GM18511 (cell line): ENCODE data around the gene TXNRD2.
"Not testable (repeated sequence)": the region's sequence is repeated elsewhere in the genome, so short reads cannot be mapped to it uniquely, and the experiment has no call there.

ENCODE experiments used
- ATAC-seq: cut with Tn5 transposase; IDR thresholded peaks from one replicate; pipeline ENCODE4 v1.9.1; 2021; ENCODE audit warnings: mild to moderate bottlenecking, moderate library complexity; ENCODE audit not compliant: unreplicated experiment

Gene TXNRD2

DNA sequence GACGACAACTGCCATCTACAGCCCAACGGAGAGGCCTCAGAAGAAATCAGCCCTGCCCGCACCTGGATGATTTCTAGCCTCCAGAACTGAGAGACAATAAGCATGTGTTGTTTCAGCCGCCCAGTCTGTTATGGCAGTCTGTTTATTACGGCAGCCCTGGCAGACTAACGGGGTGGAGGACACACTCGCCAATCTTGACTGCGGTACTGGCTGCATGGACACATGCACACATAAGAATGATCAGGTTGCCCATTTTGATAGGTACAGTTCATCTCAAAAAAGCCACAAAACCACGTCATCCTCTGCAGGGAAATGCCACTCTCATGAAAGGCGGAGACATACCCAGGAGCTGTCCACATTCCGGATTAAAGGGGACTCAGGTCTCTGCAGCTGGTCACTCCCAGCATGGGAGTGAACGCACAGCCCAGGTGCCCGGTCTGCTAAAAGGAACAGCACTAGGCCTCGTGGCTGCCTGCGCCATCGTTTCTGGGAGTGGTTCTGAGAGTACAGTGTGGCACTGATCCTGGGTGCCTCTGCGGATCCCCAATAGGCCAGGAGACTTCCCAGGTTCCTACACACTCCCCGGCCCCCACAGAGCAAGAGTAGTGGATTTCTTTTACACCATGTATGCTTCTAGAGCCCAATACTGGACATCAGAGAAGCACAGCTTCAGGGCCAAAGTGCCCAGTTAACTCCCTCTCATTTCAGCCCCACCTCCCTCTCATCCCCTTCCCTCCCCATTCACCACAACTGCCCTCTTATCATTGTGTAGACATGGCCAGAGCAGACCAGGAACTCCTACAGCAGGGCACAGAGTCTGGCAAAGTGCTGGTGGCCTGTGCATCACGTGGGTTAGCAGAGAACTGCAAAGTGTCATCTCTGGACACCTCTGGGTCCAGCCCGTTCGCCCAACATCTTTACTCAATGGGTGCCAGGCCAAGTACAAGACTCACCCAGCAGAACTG, 11.8 kb downstream of the TXNRD2 start:
- no peak for ATAC-seq

DNA sequence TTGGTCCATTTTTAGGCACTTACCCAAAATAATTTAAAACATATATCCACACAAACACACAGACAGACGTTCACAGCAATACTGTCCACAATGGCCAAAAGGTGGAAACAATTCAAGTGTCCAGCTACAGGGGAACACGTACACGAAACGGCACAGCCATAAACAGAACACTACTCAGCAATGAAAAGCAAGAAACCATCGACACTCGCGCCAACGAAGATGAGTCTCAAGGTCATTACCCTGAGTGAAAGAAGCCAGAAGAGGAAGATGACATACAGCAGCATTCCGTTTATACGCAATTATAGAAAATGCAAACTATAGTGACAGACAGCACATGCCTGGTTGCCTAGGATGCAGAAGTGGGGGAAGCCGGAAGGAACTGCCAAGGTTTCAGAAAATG, 13.4 kb downstream of the TXNRD2 start:
- no peak for ATAC-seq

DNA sequence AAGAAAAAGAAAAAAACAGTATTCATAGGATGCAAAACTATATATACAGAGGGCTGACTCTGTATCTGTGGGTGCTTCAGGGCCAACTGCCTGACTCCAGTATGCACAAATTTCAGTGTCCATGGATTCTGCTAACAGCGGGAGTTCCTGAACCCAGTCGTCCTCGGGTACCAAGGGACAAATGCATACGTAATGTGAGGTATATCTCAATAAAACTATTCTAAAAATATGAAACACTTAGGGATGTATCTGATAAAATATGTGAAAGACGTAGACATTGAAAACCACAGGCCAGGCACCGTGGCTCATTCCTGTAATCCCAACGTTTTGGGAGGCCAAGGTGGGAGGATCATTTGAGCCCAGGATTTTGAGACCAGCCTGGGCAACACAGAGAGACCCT, 13.9 kb downstream of the TXNRD2 start:
- ATAC-seq, result no peak

DNA sequence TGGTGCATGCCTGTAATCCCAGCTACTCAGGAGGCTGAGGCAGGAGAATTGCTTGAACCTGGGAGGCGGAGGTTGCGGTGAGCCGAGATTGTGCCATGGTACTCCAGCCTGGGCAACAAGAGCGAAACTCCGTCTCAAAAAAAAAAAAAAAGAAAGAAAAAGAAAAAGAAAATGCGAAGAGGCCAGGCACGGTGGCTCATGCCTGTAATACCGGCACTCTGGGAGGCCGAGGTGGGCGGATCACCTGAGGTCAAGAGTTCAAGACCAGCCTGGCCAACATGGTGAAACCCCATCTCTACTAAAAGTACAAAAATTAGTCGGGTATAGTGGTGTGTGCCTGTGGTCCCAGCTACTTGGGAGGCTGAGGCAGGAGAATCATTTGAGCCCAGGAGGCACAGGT, 15.6 kb downstream of the TXNRD2 start:
- not testable (repeated sequence) for ATAC-seq

DNA sequence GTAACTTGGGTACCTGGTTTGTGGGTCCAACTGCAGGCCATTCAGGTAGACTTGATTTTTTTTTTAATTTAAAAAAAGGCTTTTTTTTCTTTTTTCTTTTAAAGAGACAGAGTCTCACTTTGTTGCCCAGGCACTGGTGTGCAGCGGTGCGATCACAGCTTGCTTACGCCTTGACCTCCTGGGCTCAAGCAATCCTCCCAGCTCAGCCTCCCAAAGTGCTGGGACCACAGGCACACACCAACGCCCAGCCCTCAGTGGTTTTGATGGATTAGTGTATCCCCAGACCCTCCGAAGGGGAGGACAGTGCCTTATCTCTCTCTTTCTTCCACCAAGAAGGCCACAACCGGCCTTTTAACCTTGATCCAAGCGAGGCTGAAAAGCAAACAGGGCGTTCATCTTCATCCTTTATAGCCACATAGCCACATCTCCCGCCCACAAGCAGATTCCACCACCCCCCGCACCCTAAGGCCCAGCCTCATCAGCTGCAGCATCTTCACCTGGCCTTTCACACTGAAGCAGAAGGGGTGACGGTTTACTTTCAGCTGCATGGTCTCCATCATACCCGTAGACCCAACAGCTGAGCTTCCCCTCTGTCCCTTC, 17.6 kb downstream of the TXNRD2 start:
- no peak for ATAC-seq

DNA sequence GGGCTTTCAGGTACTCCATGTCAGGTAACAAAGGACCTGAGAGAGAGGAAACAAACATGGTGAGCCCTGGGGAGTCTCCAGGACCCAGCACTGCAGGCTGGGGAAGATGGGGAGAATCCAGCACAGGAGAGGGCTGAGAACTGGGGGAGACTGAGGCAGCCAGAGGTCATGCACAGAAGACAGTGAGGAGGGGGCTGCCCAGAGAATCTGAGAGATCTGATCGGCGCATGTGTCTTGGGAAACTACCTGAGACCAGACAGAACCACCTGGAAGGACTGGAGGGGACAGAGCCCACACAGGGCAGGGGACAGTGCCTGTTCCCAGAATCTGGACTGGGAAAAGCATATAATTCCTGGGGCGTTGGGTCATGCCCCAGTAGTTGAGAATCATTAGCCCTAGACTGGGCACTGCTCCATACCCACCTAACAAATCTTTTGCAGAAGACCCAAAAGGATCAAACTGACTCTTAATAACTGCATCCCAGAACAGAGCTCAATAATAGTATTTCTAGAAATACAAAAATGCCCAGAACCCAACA, 20.0 kb downstream of the TXNRD2 start:
- ATAC-seq, result no peak

DNA sequence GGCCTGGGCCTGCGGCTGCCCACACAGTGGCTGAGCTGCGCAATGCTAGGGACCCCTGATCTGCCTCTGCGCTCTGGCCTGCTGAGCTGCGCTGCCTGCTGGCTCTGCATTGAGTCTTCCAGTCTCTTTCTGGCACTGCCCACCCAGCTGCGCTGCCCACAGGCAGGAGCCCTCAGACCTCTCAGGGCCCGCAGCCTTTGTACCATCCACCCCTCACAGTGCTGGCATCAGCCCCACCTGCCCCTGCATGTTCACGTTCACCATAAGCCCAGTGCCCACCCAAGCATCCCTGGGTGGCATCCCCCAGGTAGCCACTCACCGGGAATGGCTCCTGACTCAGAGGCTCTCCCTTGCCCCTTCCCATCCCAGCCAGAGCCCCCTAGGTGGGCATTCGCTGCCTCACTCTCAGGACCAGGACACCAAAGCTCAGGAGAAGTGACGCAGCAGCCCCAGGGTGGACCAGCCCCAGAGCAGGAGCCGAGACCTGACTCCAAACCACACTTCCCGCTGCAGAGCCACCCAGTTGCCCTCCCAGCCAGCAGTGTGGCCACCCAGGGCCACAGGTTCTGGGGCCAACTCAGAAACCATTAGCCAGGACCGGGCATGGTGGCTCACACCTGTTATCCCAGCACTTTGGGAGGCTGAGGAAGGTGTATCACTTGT, 21.8 kb downstream of the TXNRD2 start:
- no peak for ATAC-seq

DNA sequence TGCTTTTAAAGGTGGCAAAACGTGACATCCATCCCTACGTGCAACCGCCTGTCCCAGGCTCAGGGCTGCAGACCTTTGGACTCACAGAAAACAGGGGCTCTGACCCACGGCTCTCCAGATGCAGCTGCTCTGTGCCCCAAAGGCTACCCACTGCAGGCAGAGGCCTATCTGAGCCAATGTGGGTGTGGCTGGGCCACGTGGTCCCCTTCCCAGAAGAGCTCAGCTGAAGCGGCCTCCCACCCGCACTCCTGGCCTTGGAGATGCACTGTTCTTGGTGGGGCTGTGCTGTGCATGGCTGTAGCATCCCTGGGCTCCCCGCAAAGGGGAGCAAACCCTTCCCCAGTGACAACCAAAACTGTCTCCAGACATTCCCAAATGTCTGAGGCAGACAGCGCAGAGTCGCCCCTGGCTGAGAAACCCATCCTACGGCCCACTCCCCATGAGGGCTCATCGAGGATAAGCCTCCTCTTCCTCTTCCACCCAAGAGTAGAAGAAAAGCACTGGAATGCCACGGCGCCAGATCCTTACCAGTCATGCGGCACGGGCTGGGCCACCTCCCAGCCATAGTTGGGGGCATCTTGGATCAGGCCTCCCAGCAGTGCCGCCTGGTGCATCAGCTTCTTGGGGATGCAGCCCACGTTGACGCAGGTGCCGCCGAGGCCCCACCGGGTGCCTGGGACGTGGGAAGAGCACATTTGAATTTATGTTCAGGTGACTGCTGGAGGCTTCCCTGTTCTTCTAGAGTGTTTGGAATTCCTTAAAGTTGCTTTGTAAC, 23.1 kb downstream of the TXNRD2 start:
- ATAC-seq, result no peak

DNA sequence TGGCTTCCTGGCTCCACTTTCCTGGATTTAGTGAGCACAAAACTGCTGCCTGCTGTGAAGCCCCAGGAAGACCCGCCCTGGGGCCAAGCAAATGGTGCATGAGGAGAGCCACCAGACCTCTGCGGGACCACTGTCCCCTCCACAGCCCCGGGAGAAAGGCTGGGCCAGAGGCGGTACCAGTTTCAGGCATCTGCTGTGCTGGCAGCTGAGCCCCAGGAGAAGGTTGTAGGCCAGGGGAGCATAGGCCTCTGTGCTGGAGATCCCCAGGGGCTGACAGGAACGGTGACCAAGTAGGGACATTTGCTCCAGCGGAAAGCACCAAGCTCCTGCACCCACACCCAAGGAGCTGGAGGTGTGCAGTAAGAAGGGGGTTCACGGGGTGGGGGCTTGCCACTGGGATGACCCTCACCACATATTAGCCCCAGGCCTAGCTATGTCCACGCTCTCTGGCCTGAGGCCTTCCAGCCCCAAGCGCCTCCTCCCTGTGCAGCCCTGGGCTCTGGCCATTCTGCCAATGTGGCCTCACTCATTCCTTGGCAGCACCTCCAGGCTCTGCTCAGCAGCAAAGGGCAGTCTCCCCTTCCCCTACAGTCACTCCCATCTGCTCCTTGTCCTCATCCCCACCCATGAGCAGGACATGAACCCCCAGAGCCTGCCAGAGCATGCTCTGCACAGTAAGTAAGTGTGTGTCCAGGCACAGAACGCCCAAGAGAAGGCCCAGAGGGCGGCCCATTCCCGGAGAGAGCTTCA, 24.1 kb downstream of the TXNRD2 start:
- no peak for ATAC-seq

DNA sequence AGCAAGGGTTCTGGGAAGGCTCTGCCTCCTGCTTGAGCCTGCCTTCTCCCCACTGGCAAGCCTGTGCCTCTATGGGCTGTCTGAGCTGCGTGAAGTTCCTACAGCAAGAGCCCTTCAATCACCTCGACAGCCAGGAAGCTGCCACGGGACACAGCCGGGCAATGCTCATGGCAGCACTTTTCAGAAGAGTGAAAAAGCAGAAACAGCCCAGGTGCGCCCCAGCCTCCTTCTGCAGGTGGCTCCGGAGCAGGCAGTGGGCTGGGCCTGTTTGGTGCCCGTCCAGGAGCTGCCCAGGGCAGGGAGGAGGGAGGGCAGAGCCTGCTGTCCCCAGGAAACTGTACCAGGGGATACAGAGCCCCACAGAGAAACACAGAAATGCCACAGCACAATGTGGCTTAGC, 24.7 kb downstream of the TXNRD2 start:
- ATAC-seq, result no peak

DNA sequence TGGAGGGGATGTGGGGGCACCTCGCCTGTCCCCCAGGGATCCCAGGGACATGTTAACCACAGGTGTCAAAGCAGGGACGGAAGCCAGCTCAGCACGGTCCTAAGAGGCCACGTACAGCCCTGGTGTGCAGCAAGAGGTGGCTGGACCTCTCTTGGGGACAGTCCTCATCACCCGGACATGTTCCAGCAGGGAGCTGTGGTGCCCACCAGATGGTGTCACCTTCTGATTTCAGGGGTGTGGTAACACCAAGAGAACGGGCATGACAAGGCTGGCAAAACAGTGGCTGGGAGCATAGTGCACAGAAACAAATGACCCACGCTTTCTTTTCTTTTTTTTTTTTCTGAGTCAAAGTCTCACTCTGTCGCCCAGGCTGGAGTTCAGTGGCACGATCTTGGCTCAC, 25.6 kb downstream of the TXNRD2 start:
- no peak for ATAC-seq

DNA sequence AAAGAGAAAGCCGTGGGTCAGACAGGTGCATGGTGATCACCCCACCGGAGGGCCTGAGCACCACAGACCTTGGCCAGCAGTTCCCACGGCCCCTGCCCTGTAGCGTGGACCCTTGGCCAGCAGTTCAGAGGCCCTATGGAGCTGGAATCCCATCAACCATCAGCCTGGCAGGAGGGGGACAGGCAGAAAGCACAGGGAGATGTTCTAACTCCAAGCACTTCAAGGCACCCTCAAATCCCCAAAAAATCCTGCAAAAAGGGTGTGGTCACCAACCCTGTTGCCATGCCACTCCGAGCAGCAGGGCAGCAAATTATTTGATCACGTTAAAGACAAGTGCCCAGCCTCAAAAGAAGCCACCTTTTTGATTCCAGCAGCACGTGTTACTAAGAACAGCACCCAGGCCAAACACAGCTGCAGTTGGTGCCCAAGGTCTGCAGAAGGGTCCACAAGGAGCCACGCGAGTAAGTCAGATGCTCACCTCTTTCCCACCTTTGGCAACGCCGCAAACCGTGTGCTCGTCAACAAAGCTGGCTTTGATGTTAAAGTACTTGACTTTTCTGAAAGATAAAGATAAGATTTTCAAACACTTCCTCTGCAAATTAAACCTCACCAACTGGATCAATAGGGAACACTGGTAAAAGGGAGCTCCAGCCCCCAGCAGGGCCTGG, 26.2 kb downstream of the TXNRD2 start:
- no peak for ATAC-seq

DNA sequence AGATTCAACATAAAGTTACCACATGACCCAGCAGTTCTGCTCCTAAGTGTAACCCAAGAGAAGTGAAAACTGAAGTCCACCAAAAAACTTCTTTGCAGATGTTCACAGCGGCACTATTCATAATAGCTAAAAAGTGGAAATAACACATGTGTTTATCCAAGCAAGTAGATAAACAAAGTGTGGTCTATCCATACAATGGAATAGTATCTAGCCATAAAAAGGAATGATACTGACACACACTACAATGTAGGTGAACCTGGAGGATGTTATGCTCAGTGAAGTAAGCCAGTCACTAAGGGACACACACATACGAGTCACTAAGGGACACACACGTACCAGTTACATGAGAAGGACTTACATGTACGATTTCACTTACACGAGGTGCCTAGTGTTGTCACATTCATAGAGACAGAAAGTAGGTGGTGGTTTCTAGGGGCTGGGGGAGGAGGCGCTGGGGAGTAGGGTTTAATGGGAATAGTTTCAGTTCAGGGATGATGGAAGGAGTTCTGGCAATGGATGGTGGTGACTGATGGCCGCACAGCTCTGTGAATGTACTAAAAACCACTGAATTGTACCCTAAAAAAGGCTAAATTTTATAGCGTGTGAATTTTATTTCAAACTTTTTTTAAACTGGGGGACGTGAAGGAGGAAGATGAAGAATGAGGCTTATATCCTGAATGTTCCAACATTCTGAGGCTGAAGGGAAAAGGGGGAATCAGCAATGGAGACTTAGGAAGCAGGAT, 27.2 kb downstream of the TXNRD2 start:
- ATAC-seq, result no peak

DNA sequence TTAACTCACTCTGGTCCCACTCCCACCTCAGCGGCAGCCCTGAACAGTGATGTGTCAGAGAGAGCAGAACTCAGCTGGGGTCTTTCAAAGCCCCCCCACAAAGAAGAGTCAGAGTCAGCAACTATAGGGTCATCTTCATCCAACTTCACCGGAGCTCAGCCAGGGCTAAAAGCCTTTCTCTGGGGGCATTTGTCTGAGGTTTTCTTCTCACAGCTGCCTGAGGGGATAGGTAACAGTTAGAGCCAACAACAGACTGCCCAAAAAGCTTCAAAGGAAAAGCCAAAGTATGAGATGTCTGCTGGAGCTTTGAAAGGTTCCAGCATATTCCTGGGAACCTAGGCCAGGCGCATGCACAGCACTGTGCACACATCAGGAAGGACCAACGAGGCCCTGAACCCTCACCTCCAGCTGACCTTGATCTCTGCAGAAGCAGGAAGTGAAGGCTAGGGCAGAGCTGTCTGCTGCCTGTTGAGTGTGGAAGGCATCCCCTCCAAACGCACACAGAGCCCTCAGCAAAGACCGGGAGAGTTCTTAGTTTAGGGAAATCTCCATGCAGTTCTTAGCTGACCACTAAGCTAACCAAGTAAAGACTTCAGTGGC, 28.2 kb downstream of the TXNRD2 start:
- ATAC-seq, result no peak

DNA sequence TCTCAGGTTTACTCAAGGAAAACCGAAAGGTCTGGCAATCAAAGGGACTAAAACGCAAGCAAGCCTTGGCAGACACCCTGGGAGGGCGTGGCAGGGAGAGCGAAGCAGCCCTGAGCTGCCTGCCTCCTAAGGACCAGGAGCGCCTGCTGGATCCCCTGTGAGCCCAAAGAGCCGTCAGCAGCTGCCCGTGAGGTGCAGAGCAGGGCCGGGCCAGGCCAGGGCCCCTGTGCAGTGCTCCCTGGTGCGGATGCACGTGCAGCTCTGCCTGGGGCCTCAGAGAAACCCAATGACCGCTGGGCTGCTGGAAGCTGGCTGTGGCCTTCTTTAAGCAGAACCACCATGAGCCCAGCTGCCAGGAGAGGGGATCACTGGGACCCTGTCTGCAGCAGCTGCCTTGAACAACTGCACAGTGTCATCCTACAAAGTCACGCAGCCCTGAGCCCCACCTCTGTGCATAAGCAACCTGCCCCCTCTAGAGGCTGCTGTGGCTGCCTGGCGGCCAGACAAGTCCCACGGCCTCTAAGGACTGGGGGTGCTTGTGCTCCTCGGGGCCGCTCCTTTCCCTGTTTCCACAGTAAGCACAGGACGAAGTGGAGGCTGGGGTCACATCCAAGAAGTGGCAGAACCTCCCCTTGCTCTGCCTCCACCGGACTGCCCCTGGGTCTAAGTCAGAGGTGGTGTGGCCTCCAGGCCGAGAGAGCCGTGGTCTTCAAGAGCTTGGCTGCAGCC, 29.2 kb downstream of the TXNRD2 start:
- no peak for ATAC-seq

DNA sequence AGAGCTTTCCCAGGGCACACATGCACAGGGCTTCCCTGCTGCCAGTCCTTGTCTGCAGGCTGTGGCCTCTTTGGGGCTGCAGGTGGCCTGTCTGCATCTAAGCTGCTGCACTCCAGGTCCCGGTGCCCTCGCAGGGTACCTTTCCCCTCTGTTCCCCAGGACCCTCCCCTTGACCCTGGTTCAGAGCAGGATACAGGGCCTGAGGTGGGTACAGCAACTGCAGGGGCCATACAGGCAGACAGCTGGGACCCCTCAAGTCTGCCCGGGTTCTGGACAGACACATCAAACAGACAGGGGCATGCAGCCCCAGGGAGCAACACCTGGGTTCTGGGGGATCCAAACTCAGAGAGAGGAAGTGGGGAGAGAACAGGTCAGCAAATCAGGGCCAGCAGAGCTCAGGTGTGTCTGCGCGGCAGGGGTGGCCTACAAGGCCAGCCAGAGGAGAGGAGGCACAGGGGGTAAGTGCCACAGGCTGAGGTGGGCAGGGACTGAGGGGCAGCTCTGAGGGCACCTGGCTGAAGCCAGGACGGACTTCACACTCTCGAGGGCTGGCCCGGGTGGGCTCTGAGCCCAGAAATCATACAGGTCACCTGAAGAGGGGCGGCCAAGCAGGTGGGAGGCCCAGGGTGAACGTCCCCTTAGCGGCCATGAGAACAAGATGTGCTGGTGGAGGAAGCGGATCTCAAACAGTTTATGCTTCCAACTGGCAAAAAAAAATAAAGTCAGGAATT, 29.9 kb downstream of the TXNRD2 start:
- no peak for ATAC-seq

DNA sequence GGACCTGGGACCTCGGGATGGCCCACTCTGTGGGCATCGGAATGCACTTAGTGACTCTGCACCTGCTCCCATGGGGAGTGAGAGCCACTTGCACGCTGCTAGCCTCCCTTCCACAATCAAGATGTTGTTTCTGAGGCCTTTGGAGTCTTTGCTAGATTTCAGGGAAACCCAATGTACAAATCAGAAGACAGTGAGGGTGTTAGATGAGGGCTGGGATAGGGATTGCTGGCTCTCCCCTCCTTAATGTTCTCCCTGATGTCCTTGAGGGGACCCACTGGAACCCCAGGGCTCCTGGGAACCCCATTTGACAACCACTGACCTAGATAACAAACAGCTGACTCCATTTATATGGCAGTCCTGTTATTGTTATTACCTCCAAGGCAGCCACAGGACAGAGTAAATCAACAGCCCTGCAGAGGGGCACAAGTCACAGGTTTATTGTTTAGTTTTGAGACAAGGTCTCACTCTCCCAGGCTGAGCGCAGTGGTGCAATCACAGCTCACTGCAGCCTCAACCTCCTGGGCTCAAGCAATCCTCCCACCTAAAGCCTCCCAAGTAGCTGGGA, 31.4 kb downstream of the TXNRD2 start:
- no peak for ATAC-seq
